Thyroid gland (tissue), 4 donors: Measurements from ENCODE around the gene COG4. TPM values are rescaled to one million over a fixed set of nuclear protein-coding genes. Genes with fewer than 3 reads are reported as not detected.

Experiments used
- DNase-seq, 2 donors: peaks; one replicate each; pipeline ENCODE4 v3.0.0-alpha.2; 2019
- H3K27ac ChIP-seq, 3 donors: fragments of 200-600 bp; sonication (generic); 1 replicate in 2 of 3; 2 replicates in 1 of 3; pipeline ENCODE4 v1.5.1; 2016 to 2019; ENCODE audit warnings: mild to moderate bottlenecking in 1 of 3, moderate library complexity in 1 of 3
- H3K27me3 ChIP-seq: fragments of 200-600 bp; sonication (generic); one replicate; pipeline ENCODE4 v1.5.1; 2019
- H3K36me3 ChIP-seq, 2 donors: fragments of 200-600 bp; sonication (generic); one replicate each; pipeline ENCODE4 v1.5.1; 2016 to 2019
- H3K4me1 ChIP-seq, 2 donors: fragments of 200-600 bp; sonication (generic); one replicate each; pipeline ENCODE4 v1.5.1; 2017 to 2019
- H3K4me3 ChIP-seq, 3 donors: fragments of 200-600 bp; sonication (generic); replicated peaks in 1 of 3; 1 replicate in 2 of 3; 2 replicates in 1 of 3; pipeline ENCODE4 v1.5.1; 2016; ENCODE audit warnings: mild to moderate bottlenecking in 1 of 3
- H3K9me3 ChIP-seq: fragments of 200-600 bp; sonication (generic); one replicate; pipeline ENCODE4 v1.5.1; 2017
- POLR2A ChIP-seq, 2 donors: fragments of 450-650 bp; IDR thresholded peaks; one replicate each; pipeline ENCODE4 v1.6.1; 2017; ENCODE audit warnings: antibody characterized with exemption in 2 of 2, mild to moderate bottlenecking in 2 of 2, moderate library complexity in 1 of 2
- WGBS, 2 donors: methylation state at CpG; one replicate each; pipeline ENCODE4 v1.1.5; 2017; 5-methylcytosine and 5-hydroxymethylcytosine counted together
- intact Hi-C: fragments of 100-400 bp; cut with DNase I; formaldehyde crosslinking; loops from one replicate; pipeline ENCODE4 v1.15.1; 2023
- total RNA-seq, 4 donors: library from RNA; depleted of rRNA; stranded (reverse); fragments of >200 nt; gene quantifications; one replicate each; pipeline ENCODE4 v1.2.3, GENCODE V29; 2016
- TF ChIP-seq, protein P1 (sequence below), 6 experiments: fragments of 200-600 bp in 3 of 6; fragments of 450-650 bp in 3 of 6; sonication (generic) in 3 of 6; IDR thresholded peaks; one replicate each; pipeline ENCODE4 v1.5.1; 2016 to 2019; ENCODE audit warnings: antibody characterized with exemption in 6 of 6, mild to moderate bottlenecking in 2 of 6, inconsistent platforms in 1 of 6, moderate library complexity in 1 of 6

Gene COG4
- total RNA-seq, 4 donors from 2014 or later: 39.6 to 88.4 (median 66.7) TPM

DNA sequence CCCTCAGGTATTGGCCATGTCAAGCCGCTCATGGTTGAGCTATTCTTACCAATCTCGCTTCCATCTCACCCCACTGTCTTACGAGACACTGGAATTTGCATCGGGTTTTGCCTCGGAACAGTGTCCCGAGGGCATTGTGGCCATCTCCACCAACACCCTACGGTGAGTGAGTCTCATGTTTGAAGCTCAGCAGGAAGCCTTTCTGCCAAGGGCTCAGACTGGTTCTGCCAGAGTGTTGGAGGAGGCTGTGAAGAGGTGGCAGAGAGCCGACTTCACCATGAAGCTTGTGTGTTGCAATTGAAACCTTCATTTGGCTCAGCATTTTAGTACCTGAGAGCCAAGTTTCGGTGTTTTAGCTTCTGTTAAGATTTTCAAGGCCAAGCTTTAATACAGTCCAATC is 38.3 kb upstream of the COG4 start:
- H3K27me3 ChIP-seq: no peaks in the 10 kb centered on the region
- no peaks in the 10 kb centered on the region for H3K4me1 ChIP-seq
- H3K36me3 ChIP-seq: peaks cover 93 to 97% of the 10 kb centered on the region in 2 donors
- intact Hi-C loops: no loop called here
- H3K9me3 ChIP-seq: no peaks in the 10 kb centered on the region
- peak; percentile 67 to 85 for DNase-seq
- WGBS, 2 donors: 65 to 91% methylated on average over 9 of the region's 9 CpGs
- TF ChIP-seq, protein P1, sequence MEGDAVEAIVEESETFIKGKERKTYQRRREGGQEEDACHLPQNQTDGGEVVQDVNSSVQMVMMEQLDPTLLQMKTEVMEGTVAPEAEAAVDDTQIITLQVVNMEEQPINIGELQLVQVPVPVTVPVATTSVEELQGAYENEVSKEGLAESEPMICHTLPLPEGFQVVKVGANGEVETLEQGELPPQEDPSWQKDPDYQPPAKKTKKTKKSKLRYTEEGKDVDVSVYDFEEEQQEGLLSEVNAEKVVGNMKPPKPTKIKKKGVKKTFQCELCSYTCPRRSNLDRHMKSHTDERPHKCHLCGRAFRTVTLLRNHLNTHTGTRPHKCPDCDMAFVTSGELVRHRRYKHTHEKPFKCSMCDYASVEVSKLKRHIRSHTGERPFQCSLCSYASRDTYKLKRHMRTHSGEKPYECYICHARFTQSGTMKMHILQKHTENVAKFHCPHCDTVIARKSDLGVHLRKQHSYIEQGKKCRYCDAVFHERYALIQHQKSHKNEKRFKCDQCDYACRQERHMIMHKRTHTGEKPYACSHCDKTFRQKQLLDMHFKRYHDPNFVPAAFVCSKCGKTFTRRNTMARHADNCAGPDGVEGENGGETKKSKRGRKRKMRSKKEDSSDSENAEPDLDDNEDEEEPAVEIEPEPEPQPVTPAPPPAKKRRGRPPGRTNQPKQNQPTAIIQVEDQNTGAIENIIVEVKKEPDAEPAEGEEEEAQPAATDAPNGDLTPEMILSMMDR (IDR thresholded peaks at IDR 0.05): no peak
- TF ChIP-seq POLR2A (IDR thresholded peaks at IDR 0.05): no peak
- H3K4me3 ChIP-seq: no peak overlapping the region
- peak overlapping the region in 1 of 3 donors; percentile 44 for H3K27ac ChIP-seq

DNA sequence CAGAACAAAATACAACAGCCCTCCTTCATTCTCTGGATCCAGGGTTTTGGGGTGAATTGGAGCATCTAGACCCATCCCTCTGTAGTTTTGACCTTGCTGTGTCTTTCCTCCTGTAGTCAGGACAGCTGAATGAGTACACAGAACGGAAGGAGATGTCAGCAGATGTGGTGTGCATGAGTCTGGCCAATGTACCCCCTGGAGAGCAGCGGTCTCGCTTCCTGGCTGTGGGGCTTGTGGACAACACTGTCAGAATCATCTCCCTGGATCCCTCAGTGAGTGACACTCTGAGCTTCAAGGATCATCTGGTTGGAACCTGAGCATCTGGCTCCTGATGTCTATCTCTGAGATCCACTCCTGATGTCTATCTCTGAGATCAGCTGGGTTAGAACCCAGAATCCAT is 32.7 kb upstream of the COG4 start:
- H3K36me3 ChIP-seq: peaks cover 72 to 82% of the 10 kb centered on the region in 2 donors
- no peaks in the 10 kb centered on the region for H3K9me3 ChIP-seq
- no peak overlapping the region for H3K27ac ChIP-seq
- no peak overlapping the region for H3K4me3 ChIP-seq
- WGBS, 2 donors: 84 to 92% methylated on average over 3 of the region's 3 CpGs
- no peaks in the 10 kb centered on the region for H3K27me3 ChIP-seq
- H3K4me1 ChIP-seq: no peaks in the 10 kb centered on the region
- DNase-seq: no peak
- intact Hi-C loops: no loop called here
- TF ChIP-seq POLR2A (IDR thresholded peaks at IDR 0.05): no peak
- TF ChIP-seq, protein P1 (IDR thresholded peaks at IDR 0.05): no peak

DNA sequence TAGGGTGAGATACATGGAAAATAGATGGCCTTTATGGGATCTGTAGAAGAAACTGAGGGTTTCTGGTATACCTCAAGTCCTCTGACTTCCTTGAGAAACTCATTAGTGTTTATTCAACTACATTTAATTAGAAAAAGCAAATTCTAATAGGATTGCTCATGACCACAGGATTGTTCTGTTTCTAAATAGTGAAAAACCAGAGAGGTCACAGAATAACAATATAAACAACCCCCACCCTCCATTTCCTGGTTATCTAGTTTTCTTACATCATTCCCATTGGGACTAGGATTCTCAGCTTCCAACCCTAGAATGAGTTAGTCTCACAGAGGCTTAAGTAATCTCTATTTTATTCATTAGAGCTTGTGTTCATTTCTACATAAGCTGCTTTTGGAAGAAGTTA is 30.3 kb upstream of the COG4 start:
- H3K9me3 ChIP-seq: no peaks in the 10 kb centered on the region
- H3K4me1 ChIP-seq: no peaks in the 10 kb centered on the region
- H3K27ac ChIP-seq: no peak overlapping the region
- H3K27me3 ChIP-seq: no peaks in the 10 kb centered on the region
- TF ChIP-seq, protein P1 (IDR thresholded peaks at IDR 0.05): no peak
- no peak for TF ChIP-seq POLR2A (IDR thresholded peaks at IDR 0.05)
- DNase-seq: no peak
- intact Hi-C loops: no loop called here
- H3K4me3 ChIP-seq: no peak overlapping the region
- H3K36me3 ChIP-seq: peaks cover 76 to 82% of the 10 kb centered on the region in 2 donors

DNA sequence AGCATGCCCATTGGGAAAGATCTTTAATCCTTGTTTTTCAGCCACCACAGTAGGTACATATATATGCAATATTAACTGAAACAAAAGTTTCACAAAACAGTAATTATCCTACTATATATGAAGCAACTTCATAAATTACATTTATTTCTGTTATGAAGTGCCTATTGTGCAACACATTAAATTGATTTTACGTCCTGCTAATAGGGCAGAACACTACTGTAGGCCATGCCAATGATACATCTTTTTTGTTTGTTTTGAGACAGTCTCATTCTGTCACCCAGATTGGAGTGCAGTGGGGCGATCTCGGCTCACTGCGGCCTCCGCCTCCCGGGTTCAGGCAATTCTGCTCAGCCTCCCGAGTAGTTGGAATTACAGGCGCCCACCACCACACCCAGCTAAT is 29.3 kb upstream of the COG4 start:
- no peak for TF ChIP-seq POLR2A (IDR thresholded peaks at IDR 0.05)
- TF ChIP-seq, protein P1 (IDR thresholded peaks at IDR 0.05): no peak
- Histone ChIP-seq H3K9me3 (no peaks in the 10 kb centered on the region), H3K27ac (no peak overlapping the region), H3K4me3 (no peak overlapping the region), H3K36me3 (peaks cover 76 to 83% of the 10 kb centered on the region in 2 donors), H3K4me1 (no peaks in the 10 kb centered on the region), H3K27me3 (no peaks in the 10 kb centered on the region)
- 96 to 99% methylated on average over 8 of the region's 8 CpGs for WGBS, 2 donors
- intact Hi-C loops: no loop called here
- no peak for DNase-seq

DNA sequence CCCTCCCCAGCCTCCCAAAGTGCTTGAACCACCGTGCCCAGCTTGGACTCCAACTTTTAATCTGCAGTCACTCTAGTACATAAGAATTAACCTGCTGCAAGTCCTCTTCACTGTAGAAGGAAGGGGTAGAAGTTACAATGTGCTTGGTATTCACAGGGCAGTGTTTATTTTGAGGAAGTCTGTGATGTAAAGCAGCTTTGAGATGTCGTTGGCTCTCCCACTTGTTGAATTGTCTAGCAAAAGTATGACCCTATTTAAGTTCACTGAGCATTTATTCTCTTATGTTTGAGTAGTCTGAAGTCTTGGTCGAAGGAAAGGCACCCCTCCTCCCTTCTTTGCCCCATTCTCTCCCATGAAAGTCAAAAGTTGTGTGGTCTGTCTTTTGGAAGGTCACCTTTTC is 28.4 kb upstream of the COG4 start:
- intact Hi-C loops: no loop called here
- DNase-seq: no peak
- Histone ChIP-seq H3K4me1 (no peaks in the 10 kb centered on the region), H3K36me3 (peaks cover 73 to 79% of the 10 kb centered on the region in 2 donors), H3K9me3 (no peaks in the 10 kb centered on the region), H3K4me3 (no peak overlapping the region), H3K27me3 (no peaks in the 10 kb centered on the region), H3K27ac (no peak overlapping the region)
- TF ChIP-seq, protein P1 (IDR thresholded peaks at IDR 0.05): no peak
- TF ChIP-seq POLR2A (IDR thresholded peaks at IDR 0.05): no peak
- WGBS, 2 donors: 81 to 82% methylated on average over 3 of the region's 3 CpGs
